ENCODE data around the gene FKBP1A. TPM values are rescaled to one million over a fixed set of nuclear protein-coding genes. Genes with fewer than 3 reads are reported as not detected.

The FKBP1A gene
- total and polyA plus RNA-seq, 2 donors (not counting 3 experiments of a cell fraction or from before 2014, with no cell fraction given) = 968 to 1,972 TPM

GRCh38 chr20:1333462-1334369 is 59.1 kb downstream of the FKBP1A start:
- POLR2A ChIA-PET = interaction anchor here (1.3 to 1.4 kb wide), 2 partner anchors 8 to 58 kb away, joined by 4 to 11 read pairs; no protein-coding TSS in a partner anchor
- Histone ChIP-seq H4K20me1 (replicated peaks; ENCODE audit: control insufficient read depth, extremely low read depth, insufficient read depth, low read length) (no peaks in the 10 kb centered on the region), H3K4me1 (ENCODE audit: control insufficient read depth, extremely low read depth, insufficient read depth, low read length) (peaks cover 64% of the 10 kb centered on the region), H2AFZ (ENCODE audit: low read depth, low read length) (no peak overlapping the region), H3K9me3 (replicated peaks; ENCODE audit: control insufficient read depth, insufficient read depth, low read length) (no peaks in the 10 kb centered on the region), H3K79me2 (ENCODE audit: control insufficient read depth, insufficient read depth, low read length) (peaks cover 15% of the 10 kb centered on the region), H3K36me3 (ENCODE audit: control insufficient read depth in 2 of 2, extremely low read depth in 1 of 2, insufficient read depth in 2 of 2, low read length in 2 of 2) (no peaks in the 10 kb centered on the region), H3K27ac (ENCODE audit: insufficient read depth, low read depth, low read length) (peak overlapping the region; percentile 49), H3K9ac (replicated peaks; ENCODE audit: extremely low read depth, insufficient read depth, low read length) (no peak overlapping the region), H3K4me2 (ENCODE audit: insufficient read depth, low read length) (no peak overlapping the region), H3K4me3 (replicated peaks in 1 of 3; ENCODE audit: insufficient read depth in 1 of 3, low read depth in 1 of 3, low read length in 3 of 3) (no peak overlapping the region), H3K9me1 (replicated peaks; ENCODE audit: control insufficient read depth, extremely low read depth, insufficient read depth, low read length) (no peaks in the 10 kb centered on the region), H3K27me3 (ENCODE audit: control insufficient read depth in 2 of 2, insufficient read depth in 2 of 2, low read length in 2 of 2) (no peaks in the 10 kb centered on the region)
- dilution Hi-C loops (cut with MboI; ENCODE audit: extremely low pct_ligation_motif_present, low sequenced_read_pairs) = no loop called here
- BruUV-seq (replicated peaks) = no TSS peak
- CTCF ChIA-PET = interaction anchor here (1.1 to 1.6 kb wide), 8 partner anchors 12 to 170 kb away, joined by 3 to 9 read pairs (median 4); partner anchors contain the start of gene NSFL1C
- intact Hi-C loops (cut with micrococcal nuclease) = no loop called here
- no peak for FAIRE-seq
- no peak for TF ChIP-seq POLR2A (IDR thresholded peaks at IDR 0.05; ENCODE audit: low read depth, low read length)
- no peak for TF ChIP-seq FOS (IDR thresholded peaks at IDR 0.05; ENCODE audit: borderline replicate concordance, insufficient read depth, low read length)
- TF ChIP-seq JUN (IDR thresholded peaks at IDR 0.05; ENCODE audit: borderline replicate concordance, insufficient read depth, insufficient read length, low read depth) = no peak
- TF ChIP-seq CTCF (IDR thresholded peaks at IDR 0.05; ENCODE audit: extremely low read depth in 1 of 2, insufficient read depth in 1 of 2, low read depth in 1 of 2, low read length in 2 of 2) = no peak
- no peak for TF ChIP-seq GATA2 (IDR thresholded peaks at IDR 0.05; ENCODE audit: insufficient read depth, insufficient read length, low read depth, low read length)
- TF ChIP-seq MYC (IDR thresholded peaks at IDR 0.05; ENCODE audit: low read depth, low read length) = no peak
- TF ChIP-seq POLR2AphosphoS5 (IDR thresholded peaks at IDR 0.05; ENCODE audit: insufficient read depth, low read depth, low read length) = no peak
- TF ChIP-seq EZH2 (IDR thresholded peaks at IDR 0.05; ENCODE audit: borderline replicate concordance, low read depth, low read length, severe bottlenecking) = no peak
- TF ChIP-seq MAX (IDR thresholded peaks at IDR 0.05; ENCODE audit: insufficient read depth, insufficient read length) = no peak
- no peak for DNase-seq (ENCODE audit: low read depth, low spot score)

Measured in endothelial cell of umbilical vein (primary cell).